ENCODE results near the gene CORO1C.

The CORO1C gene

DNA sequence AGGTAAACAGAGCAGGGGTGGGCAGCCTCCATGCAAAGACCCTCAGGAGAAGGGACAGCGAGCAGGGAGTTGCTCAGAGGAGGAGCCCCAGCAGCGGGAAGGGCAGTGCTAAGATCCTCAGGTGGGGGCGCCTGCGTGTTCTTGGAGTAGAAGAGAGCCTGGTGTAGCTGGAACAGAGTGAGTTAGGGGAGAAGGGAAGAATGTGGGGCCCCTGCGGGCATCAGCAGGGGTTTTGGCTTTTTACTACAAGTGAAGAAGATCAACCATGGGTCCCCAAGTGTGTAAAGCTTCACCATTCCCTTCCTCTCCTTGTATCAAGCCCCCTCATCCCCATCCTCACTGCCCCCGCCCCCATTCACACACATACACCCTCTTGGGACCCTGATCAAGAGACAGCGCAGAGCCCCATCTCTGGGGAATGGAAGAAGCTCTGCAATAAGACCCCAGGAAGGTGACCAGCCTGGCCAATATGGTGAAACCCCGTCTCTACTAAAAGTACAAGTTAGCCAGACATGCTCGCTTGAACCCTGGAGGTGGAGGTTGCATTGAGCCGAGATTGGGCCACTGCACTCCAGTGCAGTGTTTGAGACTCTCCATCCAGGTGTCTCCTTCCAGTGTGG lies 123.2 kb downstream of the CORO1C start:
- H3K36me3 ChIP-seq (replicated peaks; ENCODE audit: low read depth, low read length), result no peaks in the 10 kb centered on the region
- H3K9me3 ChIP-seq (ENCODE audit: insufficient read depth, low read length), result no peaks in the 10 kb centered on the region
- no peak overlapping the region for H3K4me3 ChIP-seq (ENCODE audit: low read length)
- H3K27me3 ChIP-seq (ENCODE audit: low read depth, low read length), result peaks cover 12% of the 10 kb centered on the region
- H3K9ac ChIP-seq (ENCODE audit: low read length), result no peak overlapping the region
- H4K20me1 ChIP-seq (ENCODE audit: insufficient read depth, low read length), result no peaks in the 10 kb centered on the region
- no peak overlapping the region for H3K4me2 ChIP-seq (ENCODE audit: low read length)
- H3K4me1 ChIP-seq (ENCODE audit: low read length), result peaks cover 7% of the 10 kb centered on the region
- H2AFZ ChIP-seq (ENCODE audit: low read depth, low read length), result no peak overlapping the region
- H3K27ac ChIP-seq (ENCODE audit: low read length), result no peak overlapping the region
- no peaks in the 10 kb centered on the region for H3K79me2 ChIP-seq (ENCODE audit: low read length)
- TF ChIP-seq, protein P1, sequence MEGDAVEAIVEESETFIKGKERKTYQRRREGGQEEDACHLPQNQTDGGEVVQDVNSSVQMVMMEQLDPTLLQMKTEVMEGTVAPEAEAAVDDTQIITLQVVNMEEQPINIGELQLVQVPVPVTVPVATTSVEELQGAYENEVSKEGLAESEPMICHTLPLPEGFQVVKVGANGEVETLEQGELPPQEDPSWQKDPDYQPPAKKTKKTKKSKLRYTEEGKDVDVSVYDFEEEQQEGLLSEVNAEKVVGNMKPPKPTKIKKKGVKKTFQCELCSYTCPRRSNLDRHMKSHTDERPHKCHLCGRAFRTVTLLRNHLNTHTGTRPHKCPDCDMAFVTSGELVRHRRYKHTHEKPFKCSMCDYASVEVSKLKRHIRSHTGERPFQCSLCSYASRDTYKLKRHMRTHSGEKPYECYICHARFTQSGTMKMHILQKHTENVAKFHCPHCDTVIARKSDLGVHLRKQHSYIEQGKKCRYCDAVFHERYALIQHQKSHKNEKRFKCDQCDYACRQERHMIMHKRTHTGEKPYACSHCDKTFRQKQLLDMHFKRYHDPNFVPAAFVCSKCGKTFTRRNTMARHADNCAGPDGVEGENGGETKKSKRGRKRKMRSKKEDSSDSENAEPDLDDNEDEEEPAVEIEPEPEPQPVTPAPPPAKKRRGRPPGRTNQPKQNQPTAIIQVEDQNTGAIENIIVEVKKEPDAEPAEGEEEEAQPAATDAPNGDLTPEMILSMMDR (IDR thresholded peaks at IDR 0.05; ENCODE audit: low read depth, low read length), result no peak
- TF ChIP-seq EZH2phosphoT487 (IDR thresholded peaks at IDR 0.05; ENCODE audit: low read depth), result no peak

GRCh38 chr12:108606492-108606891 lies 124.8 kb downstream of the CORO1C start:
- Histone ChIP-seq H4K20me1 (ENCODE audit: insufficient read depth, low read length) (no peaks in the 10 kb centered on the region), H3K79me2 (ENCODE audit: low read length) (no peaks in the 10 kb centered on the region), H3K9me3 (ENCODE audit: insufficient read depth, low read length) (no peaks in the 10 kb centered on the region), H2AFZ (ENCODE audit: low read depth, low read length) (no peak overlapping the region), H3K27me3 (ENCODE audit: low read depth, low read length) (peaks cover 12% of the 10 kb centered on the region), H3K4me1 (ENCODE audit: low read length) (no peaks in the 10 kb centered on the region), H3K27ac (ENCODE audit: low read length) (no peak overlapping the region), H3K9ac (ENCODE audit: low read length) (no peak overlapping the region), H3K36me3 (replicated peaks; ENCODE audit: low read depth, low read length) (no peaks in the 10 kb centered on the region), H3K4me2 (ENCODE audit: low read length) (no peak overlapping the region), H3K4me3 (ENCODE audit: low read length) (no peak overlapping the region)
- TF ChIP-seq EZH2phosphoT487 (IDR thresholded peaks at IDR 0.05; ENCODE audit: low read depth), result no peak
- TF ChIP-seq, protein P1 (IDR thresholded peaks at IDR 0.05; ENCODE audit: low read depth, low read length), result no peak

GRCh38 chr12:108605690-108606406 lies 125.5 kb downstream of the CORO1C start:
- TF ChIP-seq EZH2phosphoT487 (IDR thresholded peaks at IDR 0.05; ENCODE audit: low read depth), result no peak
- TF ChIP-seq, protein P1 (IDR thresholded peaks at IDR 0.05; ENCODE audit: low read depth, low read length), result no peak
- H4K20me1 ChIP-seq (ENCODE audit: insufficient read depth, low read length), result no peaks in the 10 kb centered on the region
- H3K9ac ChIP-seq (ENCODE audit: low read length), result no peak overlapping the region
- H3K4me1 ChIP-seq (ENCODE audit: low read length), result no peaks in the 10 kb centered on the region
- H3K36me3 ChIP-seq (replicated peaks; ENCODE audit: low read depth, low read length), result no peaks in the 10 kb centered on the region
- H3K4me3 ChIP-seq (ENCODE audit: low read length), result no peak overlapping the region
- H3K9me3 ChIP-seq (ENCODE audit: insufficient read depth, low read length), result no peaks in the 10 kb centered on the region
- no peaks in the 10 kb centered on the region for H3K79me2 ChIP-seq (ENCODE audit: low read length)
- no peak overlapping the region for H2AFZ ChIP-seq (ENCODE audit: low read depth, low read length)
- no peak overlapping the region for H3K4me2 ChIP-seq (ENCODE audit: low read length)
- H3K27me3 ChIP-seq (ENCODE audit: low read depth, low read length), result peaks cover 12% of the 10 kb centered on the region
- no peak overlapping the region for H3K27ac ChIP-seq (ENCODE audit: low read length)

- H3K9me3 ChIP-seq (ENCODE audit: insufficient read depth, low read length), result no peaks in the 10 kb centered on the region
- H3K36me3 ChIP-seq (replicated peaks; ENCODE audit: low read depth, low read length), result no peaks in the 10 kb centered on the region
- H4K20me1 ChIP-seq (ENCODE audit: insufficient read depth, low read length), result no peaks in the 10 kb centered on the region
- H3K4me1 ChIP-seq (ENCODE audit: low read length), result no peaks in the 10 kb centered on the region
- H2AFZ ChIP-seq (ENCODE audit: low read depth, low read length), result no peak overlapping the region
- H3K4me3 ChIP-seq (ENCODE audit: low read length), result no peak overlapping the region
- no peak for TF ChIP-seq EZH2phosphoT487 (IDR thresholded peaks at IDR 0.05; ENCODE audit: low read depth)
- TF ChIP-seq, protein P1 (IDR thresholded peaks at IDR 0.05; ENCODE audit: low read depth, low read length), result no peak
- peaks cover 12% of the 10 kb centered on the region for H3K27me3 ChIP-seq (ENCODE audit: low read depth, low read length)
- H3K4me2 ChIP-seq (ENCODE audit: low read length), result no peak overlapping the region
- H3K79me2 ChIP-seq (ENCODE audit: low read length), result no peaks in the 10 kb centered on the region
- no peak overlapping the region for H3K27ac ChIP-seq (ENCODE audit: low read length)
- H3K9ac ChIP-seq (ENCODE audit: low read length), result no peak overlapping the region
Measured at GRCh38 chr12:108605000-108605689, 126.2 kb downstream of the CORO1C start.
